HCT116 (cell line): Measurements from ENCODE around the gene MTCP1.

ENCODE experiments used
- CEBPB ChIP-seq: IDR thresholded peaks from 2 replicates; pipeline ENCODE4 v1.6.1; 2012; ENCODE audit warnings: low read depth
- CTCF ChIP-seq, 3 experiments: fragments of 200-600 bp in 1 of 3; sonication (generic) in 1 of 3; IDR thresholded peaks in 2 of 3; conservative IDR thresholded peaks in 1 of 3; 2 replicates each; pipeline ENCODE4 v1.5.1; 2012 to 2017; ENCODE audit warnings: low read depth in 2 of 3, low read length in 2 of 3, antibody characterized with exemption in 1 of 3, borderline replicate concordance in 1 of 3, control low read depth in 1 of 3, mild to moderate bottlenecking in 1 of 3, mixed read lengths in 1 of 3, mixed run types in 1 of 3, moderate library complexity in 1 of 3; ENCODE audit not compliant: insufficient read depth in 1 of 3
- EGR1 ChIP-seq: IDR thresholded peaks from 2 replicates; pipeline ENCODE4 v1.6.1; 2012; ENCODE audit warnings: low read depth
- JUND ChIP-seq: IDR thresholded peaks from 2 replicates; pipeline ENCODE4 v1.6.1; 2012
- POLR2A ChIP-seq: IDR thresholded peaks from 2 replicates; pipeline ENCODE4 v1.7.0; 2011; ENCODE audit warnings: borderline replicate concordance; ENCODE audit not compliant: insufficient read depth, insufficient read length; ENCODE audit errors: extremely low read depth
- POLR2AphosphoS5 ChIP-seq: IDR thresholded peaks from 2 replicates; pipeline ENCODE4 v1.6.1; 2011; ENCODE audit warnings: mild to moderate bottlenecking, low read depth, low read length, moderate library complexity
- RAD21 ChIP-seq: IDR thresholded peaks from 2 replicates; pipeline ENCODE4 v1.6.1; 2012; ENCODE audit warnings: low read depth, mild to moderate bottlenecking
- REST ChIP-seq: IDR thresholded peaks from 2 replicates; pipeline ENCODE4 v1.6.1; 2012; ENCODE audit warnings: low read depth
- SP1 ChIP-seq: IDR thresholded peaks from 2 replicates; pipeline ENCODE4 v1.6.1; 2012; ENCODE audit warnings: low read depth
- YY1 ChIP-seq: IDR thresholded peaks from 2 replicates; pipeline ENCODE4 v1.6.1; 2011; ENCODE audit warnings: low read length, low read depth, moderate library complexity, mild to moderate bottlenecking; ENCODE audit not compliant: insufficient replicate concordance; ENCODE audit errors: extremely low read depth

- TF ChIP-seq CTCF (IDR thresholded peaks at IDR 0.05 in 2 of 3, conservative IDR thresholded peaks at IDR 0.05 in 1 of 3; ENCODE audit: borderline replicate concordance in 1 of 3, insufficient read depth in 1 of 3, low read depth in 2 of 3, low read length in 2 of 3) (no peak), JUND (no peak), REST (no peak), SP1 (no peak), POLR2AphosphoS5 (no peak), POLR2A (no peak), YY1 (no peak), CEBPB (no peak), RAD21 (no peak), EGR1 (no peak)
These were observed 1.5 kb downstream of the MTCP1 start for GRCh38 chrX:155069414-155069813.
